ENCODE data around the gene UBAC1.

DNA sequence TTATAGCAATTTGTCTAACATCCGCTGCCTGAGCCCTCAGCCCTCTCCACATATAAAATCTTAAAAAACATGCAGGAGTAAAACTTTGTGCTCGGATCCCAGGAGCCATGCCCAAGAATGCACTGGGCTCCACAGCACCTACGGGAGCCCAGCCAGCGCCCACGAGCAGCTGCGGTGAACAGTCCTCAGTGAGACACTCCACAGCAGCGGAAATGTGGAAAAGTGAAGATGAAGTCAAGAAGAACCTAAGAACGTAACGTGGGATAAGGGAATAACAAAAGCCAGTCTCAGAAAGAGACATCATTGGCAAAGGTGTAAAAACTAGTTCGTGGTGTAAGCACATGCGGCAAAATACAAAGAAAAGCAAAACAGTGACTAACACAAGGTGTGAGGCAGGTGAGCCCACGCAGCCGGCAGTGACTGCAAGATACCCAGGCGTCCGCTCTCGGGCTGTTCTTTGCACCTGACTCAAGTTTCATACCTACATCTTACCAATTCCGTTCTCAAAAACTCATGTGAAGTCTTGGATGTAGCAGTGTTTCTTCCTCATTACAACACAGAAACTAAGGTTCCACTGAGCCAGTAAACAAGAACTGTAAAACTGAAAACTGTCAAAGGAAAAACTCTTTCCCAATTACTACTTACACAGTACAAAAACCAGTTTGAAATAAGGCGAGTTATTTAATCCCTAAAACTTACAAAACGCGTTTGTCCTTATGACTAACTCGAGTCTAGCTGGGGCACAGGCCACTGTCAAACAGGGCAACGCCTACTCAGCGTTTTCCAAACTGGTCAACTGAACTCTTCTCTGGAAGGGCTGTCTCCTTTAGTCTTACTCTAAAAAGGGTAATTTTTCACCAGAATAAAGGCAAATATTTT is 55.6 kb downstream of the UBAC1 start:
- TF ChIP-seq, protein P1, sequence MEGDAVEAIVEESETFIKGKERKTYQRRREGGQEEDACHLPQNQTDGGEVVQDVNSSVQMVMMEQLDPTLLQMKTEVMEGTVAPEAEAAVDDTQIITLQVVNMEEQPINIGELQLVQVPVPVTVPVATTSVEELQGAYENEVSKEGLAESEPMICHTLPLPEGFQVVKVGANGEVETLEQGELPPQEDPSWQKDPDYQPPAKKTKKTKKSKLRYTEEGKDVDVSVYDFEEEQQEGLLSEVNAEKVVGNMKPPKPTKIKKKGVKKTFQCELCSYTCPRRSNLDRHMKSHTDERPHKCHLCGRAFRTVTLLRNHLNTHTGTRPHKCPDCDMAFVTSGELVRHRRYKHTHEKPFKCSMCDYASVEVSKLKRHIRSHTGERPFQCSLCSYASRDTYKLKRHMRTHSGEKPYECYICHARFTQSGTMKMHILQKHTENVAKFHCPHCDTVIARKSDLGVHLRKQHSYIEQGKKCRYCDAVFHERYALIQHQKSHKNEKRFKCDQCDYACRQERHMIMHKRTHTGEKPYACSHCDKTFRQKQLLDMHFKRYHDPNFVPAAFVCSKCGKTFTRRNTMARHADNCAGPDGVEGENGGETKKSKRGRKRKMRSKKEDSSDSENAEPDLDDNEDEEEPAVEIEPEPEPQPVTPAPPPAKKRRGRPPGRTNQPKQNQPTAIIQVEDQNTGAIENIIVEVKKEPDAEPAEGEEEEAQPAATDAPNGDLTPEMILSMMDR (IDR thresholded peaks at IDR 0.05 in 2 of 3, conservative IDR thresholded peaks at IDR 0.05 in 1 of 3; ENCODE audit: control insufficient read depth in 2 of 3, extremely low read depth in 1 of 3, insufficient read depth in 1 of 3, low read depth in 3 of 3, low read length in 3 of 3) = no peak
- TF ChIP-seq CBX5 (IDR thresholded peaks at IDR 0.05; ENCODE audit: low read depth) (no peak), ZBTB4 (CRISPR knock-in tag; IDR thresholded peaks at IDR 0.05) (no peak), POLR2A (IDR thresholded peaks at IDR 0.05; ENCODE audit: low read depth, low read length) (no peak), POLR2AphosphoS5 (IDR thresholded peaks at IDR 0.05; ENCODE audit: low read length) (no peak), ZNF274 (IDR thresholded peaks at IDR 0.05; ENCODE audit: insufficient read depth, insufficient read length) (no peak), SREBF1 (IDR thresholded peaks at IDR 0.05; ENCODE audit: low read length) (no peak)
